ENCODE measurements around the gene ZC2HC1C.
A peak's percentile ranks its signal among the peaks of the same experiment; 100 is the strongest.
"Not testable (repeated sequence)": the region's sequence is repeated elsewhere in the genome, so short reads cannot be mapped to it uniquely, and the experiment has no call there.

The ZC2HC1C gene

DNA sequence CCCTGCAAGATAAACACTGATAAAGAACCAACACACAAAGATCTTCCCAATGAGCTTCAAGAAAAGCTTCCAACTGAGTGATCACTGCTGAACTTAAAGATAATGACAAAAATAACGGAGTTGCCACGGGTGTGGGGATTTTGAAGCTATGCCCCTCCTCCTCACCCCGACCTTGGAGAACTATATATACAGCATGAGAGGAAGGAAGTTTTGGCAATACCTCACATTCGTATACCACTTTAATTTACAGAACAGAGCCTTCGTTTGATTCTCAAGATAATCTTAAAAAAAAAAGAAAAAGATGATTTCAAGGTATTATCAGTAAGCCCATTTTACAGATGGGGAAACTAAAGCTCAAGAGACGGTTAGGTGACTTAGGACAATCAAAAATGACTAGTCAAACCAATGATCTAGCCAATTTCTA is 56.7 kb downstream of the ZC2HC1C start:
- Histone ChIP-seq H3K4me3 (ENCODE audit: low read length) (peak overlapping the region; percentile 93), H3K27me3 (ENCODE audit: insufficient read depth, low read length) (no peaks in the 10 kb centered on the region), H3K9me3 (ENCODE audit: insufficient read depth, low read depth, low read length) (no peaks in the 10 kb centered on the region), H3K4me1 (ENCODE audit: insufficient read depth, low read length) (peaks cover 10% of the 10 kb centered on the region; the same call in 1 of the 2 replicates), H3K36me3 (ENCODE audit: insufficient read depth, low read depth, low read length) (peaks cover 13% of the 10 kb centered on the region; the same call in 1 of the 2 replicates), H3K9ac (ENCODE audit: low read depth, low read length) (peak overlapping the region; percentile 93), H3K27ac (ENCODE audit: low read length) (no peak overlapping the region)

GRCh38 chr14:75126679-75127473 is 57.4 kb downstream of the ZC2HC1C start, which contains the start of gene NEK9:
TSS of gene NEK9 (minus strand) at chr14:75127048. CDS start at chr14:75126921, 127 bp downstream.
- H3K27ac ChIP-seq (ENCODE audit: low read length) = peak within 1 kb of the TSS; percentile 91
- no peaks in the 10 kb centered on the region for H3K9me3 ChIP-seq (ENCODE audit: insufficient read depth, low read depth, low read length)
- H3K9ac ChIP-seq (ENCODE audit: low read depth, low read length) = peak within 1 kb of the TSS; percentile 93
- peaks cover 7% of the 10 kb centered on the region; the same call in 1 of the 2 replicates for H3K36me3 ChIP-seq (ENCODE audit: insufficient read depth, low read depth, low read length)
- peaks cover 10% of the 10 kb centered on the region; the same call in 1 of the 2 replicates for H3K4me1 ChIP-seq (ENCODE audit: insufficient read depth, low read length)
- no peaks in the 10 kb centered on the region for H3K27me3 ChIP-seq (ENCODE audit: insufficient read depth, low read length)
- peak within 1 kb of the TSS; percentile 93 for H3K4me3 ChIP-seq (ENCODE audit: low read length)

DNA sequence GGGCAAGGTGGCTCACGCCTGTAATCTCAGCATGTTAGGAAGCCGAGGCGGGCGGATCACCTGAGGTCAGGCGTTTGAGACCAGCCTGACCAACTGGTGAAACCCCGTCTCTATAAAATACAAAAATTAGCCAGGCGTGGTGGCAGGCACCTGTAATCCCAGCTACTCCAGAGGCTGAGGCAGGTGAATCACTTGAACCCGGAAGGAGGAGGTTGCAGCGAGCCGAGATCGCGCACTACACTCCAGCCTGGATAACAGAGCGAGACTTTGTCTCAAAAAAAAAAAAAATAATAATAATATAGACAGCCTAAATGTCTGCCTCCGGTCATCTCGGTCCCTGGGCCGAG is 58.0 kb downstream of the ZC2HC1C start:
- H3K36me3 ChIP-seq (ENCODE audit: insufficient read depth, low read depth, low read length); H3K9me3 ChIP-seq (ENCODE audit: insufficient read depth, low read depth, low read length); H3K4me1 ChIP-seq (ENCODE audit: insufficient read depth, low read length); H3K27me3 ChIP-seq (ENCODE audit: insufficient read depth, low read length): not testable (repeated sequence)
- Histone ChIP-seq H3K27ac (ENCODE audit: low read length) (peak overlapping the region; percentile 91), H3K9ac (ENCODE audit: low read depth, low read length) (peak overlapping the region; percentile 93; the same call in 1 of the 2 replicates), H3K4me3 (ENCODE audit: low read length) (peak overlapping the region; percentile 93)

DNA sequence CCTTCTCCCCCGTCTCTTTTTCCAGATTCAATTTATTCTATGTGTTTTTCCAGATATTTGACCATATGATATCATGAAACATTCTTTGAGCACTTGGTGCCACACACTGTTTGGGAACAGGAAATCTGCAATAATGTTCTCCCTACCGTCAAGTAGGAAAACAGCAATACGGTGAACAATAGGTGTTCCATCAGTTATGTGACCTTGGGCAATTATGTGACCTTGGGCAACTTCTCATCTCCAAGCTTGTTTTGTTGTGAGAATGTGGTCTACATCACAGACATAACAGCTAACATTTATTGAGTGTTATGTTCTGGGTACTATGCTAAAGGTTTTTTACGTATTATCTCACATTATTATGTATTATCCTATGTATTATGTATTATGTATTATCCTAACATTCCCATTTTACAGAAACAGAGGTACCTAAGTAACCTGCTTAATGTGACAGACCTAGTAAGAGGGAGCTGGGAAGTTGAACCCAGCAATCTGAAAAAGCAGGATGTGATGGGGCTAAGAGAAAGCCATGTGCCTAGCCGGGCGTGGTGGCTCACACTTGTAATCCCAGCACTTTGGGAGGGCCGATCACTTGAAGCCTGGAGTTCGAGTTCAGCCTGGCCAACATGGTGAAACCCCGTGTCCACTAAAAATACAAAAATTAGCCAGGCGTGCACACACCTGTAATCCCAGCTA is 58.6 kb downstream of the ZC2HC1C start:
- Histone ChIP-seq H3K27me3 (ENCODE audit: insufficient read depth, low read length) (no peaks in the 10 kb centered on the region), H3K4me3 (ENCODE audit: low read length) (peak overlapping the region; percentile 93), H3K27ac (ENCODE audit: low read length) (no peak overlapping the region), H3K9me3 (ENCODE audit: insufficient read depth, low read depth, low read length) (no peaks in the 10 kb centered on the region), H3K4me1 (ENCODE audit: insufficient read depth, low read length) (peaks cover 10% of the 10 kb centered on the region; the same call in 1 of the 2 replicates), H3K9ac (ENCODE audit: low read depth, low read length) (peak overlapping the region; percentile 93; the same call in 1 of the 2 replicates), H3K36me3 (ENCODE audit: insufficient read depth, low read depth, low read length) (peaks cover 13% of the 10 kb centered on the region; the same call in 1 of the 2 replicates)

DNA sequence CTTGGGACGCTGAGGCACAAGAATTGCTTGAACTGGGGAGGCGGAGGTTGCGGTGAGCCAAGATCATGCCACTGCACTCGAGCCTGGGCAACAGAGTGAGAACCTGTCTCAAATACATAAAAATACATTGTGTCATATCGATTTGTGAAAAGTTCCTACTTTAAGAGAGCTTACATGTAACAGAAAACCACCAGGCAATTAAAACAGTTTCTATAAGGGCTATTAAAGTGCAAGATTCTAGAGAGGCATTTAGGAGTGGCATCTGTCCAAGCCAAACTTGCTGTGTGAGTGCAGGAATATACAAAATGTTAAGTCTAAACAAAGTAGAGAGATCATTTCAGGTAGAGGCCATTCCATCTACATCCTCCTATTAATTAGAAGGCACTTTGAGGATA is 59.2 kb downstream of the ZC2HC1C start:
- no peak overlapping the region for H3K27ac ChIP-seq (ENCODE audit: low read length)
- H3K4me1 ChIP-seq (ENCODE audit: insufficient read depth, low read length) = peaks cover 10% of the 10 kb centered on the region; the same call in 1 of the 2 replicates
- H3K4me3 ChIP-seq (ENCODE audit: low read length) = no peak overlapping the region
- peaks cover 1% of the 10 kb centered on the region; the same call in 1 of the 2 replicates for H3K9me3 ChIP-seq (ENCODE audit: insufficient read depth, low read depth, low read length)
- H3K9ac ChIP-seq (ENCODE audit: low read depth, low read length) = no peak overlapping the region
- no peaks in the 10 kb centered on the region for H3K27me3 ChIP-seq (ENCODE audit: insufficient read depth, low read length)
- H3K36me3 ChIP-seq (ENCODE audit: insufficient read depth, low read depth, low read length) = peaks cover 18% of the 10 kb centered on the region
